Fibroblast of villous mesenchyme (primary cell): Measurements from ENCODE around the gene MPG. TPM values are rescaled to one million over a fixed set of nuclear protein-coding genes. Genes with fewer than 3 reads are reported as not detected.
"Not testable (repeated sequence)": the region's sequence is repeated elsewhere in the genome, so short reads cannot be mapped to it uniquely, and the experiment has no call there.

Source experiments
- DNase-seq: peaks from one replicate; pipeline ENCODE4 v3.0.0-alpha.2; 2010; ENCODE audit warnings: low read depth
- H3K4me3 ChIP-seq: 2 replicates; pipeline ENCODE4 v1.5.1; 2011; ENCODE audit warnings: low read depth, mild to moderate bottlenecking, low read length
- CTCF ChIP-seq: IDR thresholded peaks from 2 replicates; pipeline ENCODE4 v1.5.1; 2012; ENCODE audit warnings: low read depth, mild to moderate bottlenecking, low read length; ENCODE audit not compliant: insufficient read depth
- total RNA-seq: library from RNA; depleted of rRNA; stranded (reverse); fragments of >200 nt; gene quantifications from 2 replicates; pipeline ENCODE4 v1.2.3, GENCODE V29; 2012

MPG gene
- total RNA-seq, result 161 and 277 TPM in 2 replicates

- peak within 1 kb of the TSS; percentile 68 for H3K4me3 ChIP-seq
- no peak for TF ChIP-seq CTCF
- DNase-seq, result peak; percentile 82
Measured at GRCh38 chr16:77807-78443, at the start of gene MPG. MPG (plus strand) TSS chr16:78225; CDS start chr16:78310, 85 bp downstream.

GRCh38 chr16:30627-31026 lies 47.4 kb upstream of the MPG start:
- DNase-seq, H3K4me3 ChIP-seq: not testable (repeated sequence)

GRCh38 chr16:33154-33876 lies 44.7 kb upstream of the MPG start:
- DNase-seq, result not testable (repeated sequence)

DNA sequence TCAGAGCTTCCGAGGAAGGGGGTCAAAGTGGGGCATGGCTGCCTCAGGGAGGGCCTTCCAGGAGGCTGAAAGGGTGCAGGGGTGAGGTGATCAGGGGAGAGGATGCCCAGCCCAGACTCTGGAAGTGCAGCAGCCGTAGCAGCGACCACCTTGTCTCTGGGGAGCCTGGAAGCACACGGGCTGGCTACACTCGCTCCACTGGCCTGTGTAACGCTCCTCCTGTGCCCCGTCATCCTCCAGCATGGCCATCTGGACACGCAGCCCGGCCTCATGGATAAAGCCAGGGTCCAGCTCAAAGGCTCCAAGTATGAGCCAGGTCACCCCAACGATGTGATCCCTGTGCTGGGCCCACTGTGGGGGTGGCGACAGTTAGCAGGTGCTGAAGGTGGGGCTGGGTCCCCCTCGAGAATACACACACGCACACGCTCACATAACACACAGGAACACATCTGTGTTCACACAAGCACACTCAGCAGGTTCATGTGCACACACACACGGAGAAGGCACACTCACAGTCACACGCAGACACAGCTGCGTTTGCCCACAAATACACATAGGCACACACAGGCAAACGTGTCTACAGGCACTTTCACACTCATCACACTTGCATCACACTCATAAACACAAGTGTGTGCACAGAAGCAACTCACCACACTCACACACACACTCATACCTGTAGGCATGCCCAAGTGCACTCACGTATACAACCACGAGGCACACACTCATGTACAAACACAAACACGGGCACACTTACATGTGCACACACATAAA lies 44.0 kb upstream of the MPG start:
- no peak for DNase-seq
- H3K4me3 ChIP-seq, result no peak overlapping the region
- no peak for TF ChIP-seq CTCF

More at GRCh38 chr16:33154-33876, 44.7 kb upstream of the MPG start:
- not testable (repeated sequence) for H3K4me3 ChIP-seq

DNA sequence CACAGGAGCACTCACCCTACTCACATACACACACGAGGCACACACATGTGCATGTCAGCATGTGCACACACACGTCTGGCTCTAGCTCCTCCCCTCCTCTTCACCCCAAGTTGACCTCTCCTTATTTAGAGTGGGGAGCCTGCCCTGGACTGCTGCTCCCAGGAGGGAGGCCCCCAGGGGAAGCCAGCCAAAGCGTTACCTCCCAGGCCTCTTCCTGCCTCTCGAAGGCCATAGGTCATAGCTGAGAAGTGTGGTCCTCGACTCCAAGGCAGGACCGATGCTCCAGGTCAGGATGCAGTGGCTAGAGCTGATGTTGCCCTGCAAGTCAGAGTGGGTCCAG lies 43.4 kb upstream of the MPG start:
- TF ChIP-seq CTCF, result no peak
- H3K4me3 ChIP-seq, result no peak overlapping the region
- DNase-seq, result no peak

DNA sequence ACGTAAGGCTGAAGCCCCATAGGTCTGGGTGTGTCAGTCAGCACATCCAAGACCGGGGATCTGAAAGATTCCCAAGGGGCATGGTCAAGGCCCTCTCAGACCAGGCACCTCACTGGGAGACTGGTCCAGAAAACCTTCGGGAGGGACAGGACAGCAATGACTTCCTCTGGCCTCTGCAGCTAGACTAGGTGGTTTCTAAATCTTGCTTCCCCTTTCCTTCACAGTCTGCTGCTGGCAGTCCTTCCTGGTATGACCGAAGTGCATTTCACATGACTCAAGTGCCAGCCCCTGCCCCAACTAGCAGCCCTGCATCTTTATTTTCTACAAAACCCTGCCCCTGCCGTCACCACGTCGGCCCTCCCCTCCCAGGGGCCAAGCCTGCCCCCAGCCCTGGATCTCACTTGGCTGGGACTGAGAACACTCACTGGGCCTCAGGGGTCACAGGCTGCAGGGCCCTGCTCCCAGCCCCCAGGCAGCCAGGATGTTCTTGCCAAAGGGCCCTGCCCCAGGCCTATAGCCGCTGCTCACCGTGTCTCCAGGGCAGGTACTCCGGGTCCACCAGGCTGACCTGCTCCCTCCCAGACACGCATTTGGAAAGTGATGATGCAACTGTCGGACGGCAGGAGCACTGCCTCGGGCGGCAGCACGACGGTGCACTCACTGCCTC lies 42.9 kb upstream of the MPG start:
- no peak for DNase-seq
- TF ChIP-seq CTCF, result no peak
- no peak overlapping the region for H3K4me3 ChIP-seq

DNA sequence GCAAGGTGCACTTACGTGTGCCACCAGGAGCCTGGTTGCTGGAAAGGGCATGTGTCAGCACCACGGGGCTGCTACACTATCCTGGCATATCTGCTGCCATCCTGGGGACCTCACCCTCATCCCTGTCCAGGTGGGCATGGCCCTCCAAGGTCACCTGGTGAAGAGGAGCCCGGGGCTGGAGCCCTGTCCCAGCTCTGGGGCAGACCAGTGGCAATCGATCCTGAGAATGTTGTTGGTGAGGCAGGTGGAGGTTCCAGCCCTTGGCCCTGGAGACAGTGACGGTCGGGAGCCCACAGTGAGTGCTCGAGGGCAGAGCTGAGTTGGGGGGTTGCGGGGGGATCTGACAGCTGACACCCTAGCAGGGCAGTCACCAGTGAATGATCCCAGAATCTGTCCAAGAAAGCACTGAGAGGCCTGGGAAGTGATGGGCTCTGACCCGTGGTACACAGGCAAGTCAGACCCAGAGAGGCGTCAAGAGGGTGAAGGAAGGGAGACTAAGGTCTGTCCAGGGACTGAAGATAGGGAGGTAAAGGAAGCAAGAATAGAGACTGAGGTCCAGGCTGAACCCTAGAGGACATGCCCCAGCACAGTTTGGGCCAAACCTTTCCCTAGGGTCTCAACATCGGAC lies 42.2 kb upstream of the MPG start:
- H3K4me3 ChIP-seq, result no peak overlapping the region
- TF ChIP-seq CTCF, result no peak
- DNase-seq, result no peak
